SJSA1 (cell line): ENCODE results near the gene CRACR2B. TPM values are rescaled to one million over a fixed set of nuclear protein-coding genes. Genes with fewer than 3 reads are reported as not detected.

Source experiments
- DNase-seq, 2 experiments: peaks; one replicate each; pipeline ENCODE4 v3.0.0-alpha.2; 2015 to 2020; ENCODE audit warnings: low spot score in 2 of 2, low read depth in 1 of 2
- H3K27ac ChIP-seq: fragments of 250-450 bp; sonication (Bioruptor Pico); 2 replicates; pipeline ENCODE4 v1.5.1; 2020; ENCODE audit warnings: mild to moderate bottlenecking, moderate library complexity
- H3K27me3 ChIP-seq: fragments of 250-450 bp; sonication (Bioruptor Pico); replicated peaks from 2 replicates; pipeline ENCODE4 v1.5.1; 2020; ENCODE audit warnings: mild to moderate bottlenecking, moderate library complexity
- H3K36me3 ChIP-seq: fragments of 250-450 bp; sonication (Bioruptor Pico); 2 replicates; pipeline ENCODE4 v1.5.1; 2020; ENCODE audit warnings: mild to moderate bottlenecking
- H3K4me1 ChIP-seq: fragments of 250-450 bp; sonication (Bioruptor Pico); replicated peaks from 2 replicates; pipeline ENCODE4 v1.6.1; 2021; ENCODE audit warnings: mild to moderate bottlenecking
- H3K4me3 ChIP-seq: fragments of 250-450 bp; sonication (Bioruptor Pico); 2 replicates; pipeline ENCODE4 v1.5.1; 2020; ENCODE audit warnings: mild to moderate bottlenecking
- H3K9me3 ChIP-seq: fragments of 250-450 bp; sonication (Bioruptor Pico); replicated peaks from 2 replicates; pipeline ENCODE4 v1.5.1; 2020; ENCODE audit warnings: mild to moderate bottlenecking
- total RNA-seq: library from RNA; depleted of rRNA; stranded (reverse); fragments of >200 nt; shearing (Covaris generic); gene quantifications from 2 replicates; pipeline ENCODE4 v1.2.3, GENCODE V29; 2014

The CRACR2B gene
- total RNA-seq, 1 experiment from 2014 or later: not detected

DNA sequence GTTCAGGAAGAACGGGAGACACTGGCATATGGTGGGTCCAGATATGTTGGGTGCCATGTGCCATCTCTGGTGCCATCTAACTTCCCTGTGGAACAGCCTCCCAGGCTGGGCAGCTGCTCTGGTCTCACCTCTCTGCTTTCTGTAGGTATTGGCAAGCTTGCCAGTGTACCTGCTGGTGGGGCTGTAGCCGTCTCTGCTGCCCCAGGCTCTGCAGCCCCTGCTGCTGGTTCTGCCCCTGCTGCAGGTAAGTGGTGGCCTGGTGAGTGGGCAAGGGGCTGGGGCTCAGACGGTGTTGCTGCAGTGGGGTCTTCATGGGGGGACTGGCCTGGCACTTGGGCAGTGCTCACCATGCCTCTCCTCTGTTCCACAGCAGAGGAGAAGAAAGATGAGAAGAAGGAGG is 15.3 kb upstream of the CRACR2B start:
- Histone ChIP-seq H3K27ac (no peak overlapping the region), H3K27me3 (no peaks in the 10 kb centered on the region), H3K9me3 (no peaks in the 10 kb centered on the region), H3K4me3 (no peak overlapping the region), H3K36me3 (peaks cover 42% of the 10 kb centered on the region), H3K4me1 (peaks cover 12% of the 10 kb centered on the region; the same call in 1 of the 2 replicates)
- DNase-seq: no peak

DNA sequence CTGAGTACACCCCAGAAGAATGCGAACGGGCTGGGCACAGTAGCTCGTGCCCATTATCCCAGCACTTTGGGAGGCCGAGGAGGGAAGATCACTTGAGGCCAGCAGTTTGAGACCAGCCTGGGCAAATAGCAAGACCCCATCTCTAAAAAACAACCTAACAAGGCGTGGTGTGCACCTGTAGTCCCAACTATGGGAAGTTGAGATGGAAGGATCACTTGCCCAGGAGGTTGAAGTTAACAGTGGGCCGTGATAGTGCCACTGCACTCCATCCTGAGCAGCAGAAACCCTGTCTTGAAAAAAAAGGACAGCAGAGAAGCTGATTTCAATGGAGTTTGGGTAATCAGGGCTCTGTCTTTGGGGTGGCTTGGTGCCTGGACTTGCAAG is 14.7 kb upstream of the CRACR2B start:
- peaks cover 11% of the 10 kb centered on the region; the same call in 1 of the 2 replicates for H3K4me1 ChIP-seq
- H3K9me3 ChIP-seq: no peaks in the 10 kb centered on the region
- no peak for DNase-seq
- no peaks in the 10 kb centered on the region for H3K27me3 ChIP-seq
- H3K36me3 ChIP-seq: peaks cover 42% of the 10 kb centered on the region
- no peak overlapping the region for H3K27ac ChIP-seq
- H3K4me3 ChIP-seq: no peak overlapping the region

DNA sequence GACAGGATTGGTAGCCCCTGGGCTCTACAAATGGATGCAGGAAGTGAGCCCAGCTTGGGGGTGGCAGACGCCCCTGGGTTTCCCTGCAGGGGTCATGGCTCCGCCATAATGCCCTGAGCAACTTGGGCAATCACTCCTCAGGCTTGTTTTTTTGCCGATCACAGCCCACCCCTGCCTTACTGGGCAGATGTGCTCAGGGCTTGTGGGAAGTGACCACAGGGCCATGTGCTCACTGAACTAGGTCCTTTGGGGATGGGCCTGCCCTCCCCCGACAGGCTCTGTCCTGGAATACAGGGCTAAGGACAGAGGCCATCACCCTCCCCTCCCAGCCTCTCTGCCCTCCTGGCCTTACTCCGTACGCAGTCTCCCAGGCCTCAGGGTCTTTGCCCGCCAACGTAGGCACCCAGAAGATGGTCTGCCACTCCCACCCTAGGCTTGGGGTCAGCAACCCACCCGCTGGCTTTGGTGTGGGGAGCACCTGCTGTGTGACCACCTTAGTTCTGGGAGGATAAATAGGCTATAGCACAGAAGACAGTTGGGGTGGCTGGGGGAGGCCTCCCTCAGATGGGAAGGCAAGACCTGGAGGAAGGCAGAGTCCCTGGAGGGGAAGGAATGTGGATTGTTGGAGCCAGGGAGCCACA is 14.1 kb upstream of the CRACR2B start:
- Histone ChIP-seq H3K27me3 (no peaks in the 10 kb centered on the region), H3K4me1 (peaks cover 8% of the 10 kb centered on the region), H3K27ac (no peak overlapping the region), H3K4me3 (no peak overlapping the region), H3K9me3 (no peaks in the 10 kb centered on the region), H3K36me3 (peaks cover 42% of the 10 kb centered on the region)
- DNase-seq: no peak

DNA sequence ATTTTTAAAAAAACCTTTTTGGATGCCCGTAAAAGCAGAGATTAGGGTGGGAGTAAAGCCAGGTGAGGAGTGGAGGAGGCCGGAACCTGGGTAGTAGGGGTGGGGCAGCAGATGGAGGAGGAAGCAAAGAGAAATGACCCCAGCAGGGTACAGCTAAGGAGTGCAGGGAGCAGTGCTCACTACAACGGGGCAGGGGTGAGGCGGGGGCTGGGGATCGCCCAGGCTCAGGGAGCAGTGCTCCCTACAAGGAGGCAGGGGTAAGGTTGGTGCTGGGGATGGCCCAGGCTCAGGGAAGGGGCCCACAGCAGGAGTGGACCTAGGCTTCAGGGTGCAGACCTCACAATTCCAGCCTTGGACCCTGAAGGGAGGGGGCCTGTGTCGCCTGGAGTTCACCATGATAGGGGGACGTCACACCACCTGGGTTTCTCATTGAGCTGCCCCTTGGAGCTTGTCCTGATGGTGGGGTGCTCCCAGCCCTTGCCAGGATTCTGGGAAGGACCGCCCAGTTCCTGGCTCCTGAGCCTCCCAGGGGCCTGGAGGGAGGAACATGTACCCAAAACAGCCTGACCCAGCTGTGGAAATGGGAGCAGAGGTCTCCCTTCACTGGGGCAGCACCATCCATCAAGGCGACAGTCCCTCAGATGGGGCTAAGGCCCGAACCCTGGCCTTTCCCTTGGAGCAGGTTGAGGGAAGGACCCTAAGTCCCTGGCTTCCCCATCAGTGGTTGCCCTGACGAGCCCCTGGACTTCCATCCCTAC is 11.9 kb upstream of the CRACR2B start:
- peaks cover 15% of the 10 kb centered on the region for H3K4me1 ChIP-seq
- no peaks in the 10 kb centered on the region for H3K27me3 ChIP-seq
- H3K4me3 ChIP-seq: no peak overlapping the region
- no peak overlapping the region for H3K27ac ChIP-seq
- peaks cover 29% of the 10 kb centered on the region for H3K36me3 ChIP-seq
- H3K9me3 ChIP-seq: no peaks in the 10 kb centered on the region
- no peak for DNase-seq

DNA sequence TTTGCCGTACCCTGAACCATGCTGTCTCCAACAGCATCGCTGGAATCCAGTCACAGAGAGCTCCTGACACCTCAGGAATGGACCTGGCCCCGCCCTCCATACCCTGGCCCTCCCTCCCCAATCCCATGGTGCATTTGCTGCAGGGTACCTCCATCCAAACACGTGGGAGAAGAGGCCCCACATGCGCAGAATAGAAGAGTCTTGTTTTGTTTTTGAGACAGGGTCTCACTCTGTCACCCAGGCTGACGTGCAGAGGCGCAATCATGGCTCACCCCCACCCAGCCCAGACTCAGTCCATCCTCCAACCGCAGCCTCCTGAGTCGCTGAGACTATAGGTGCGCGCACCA is 11.3 kb upstream of the CRACR2B start:
- peaks cover 24% of the 10 kb centered on the region for H3K36me3 ChIP-seq
- no peak for DNase-seq
- peaks cover 21% of the 10 kb centered on the region for H3K4me1 ChIP-seq
- H3K4me3 ChIP-seq: no peak overlapping the region
- no peaks in the 10 kb centered on the region for H3K9me3 ChIP-seq
- no peak overlapping the region for H3K27ac ChIP-seq
- H3K27me3 ChIP-seq: no peaks in the 10 kb centered on the region

DNA sequence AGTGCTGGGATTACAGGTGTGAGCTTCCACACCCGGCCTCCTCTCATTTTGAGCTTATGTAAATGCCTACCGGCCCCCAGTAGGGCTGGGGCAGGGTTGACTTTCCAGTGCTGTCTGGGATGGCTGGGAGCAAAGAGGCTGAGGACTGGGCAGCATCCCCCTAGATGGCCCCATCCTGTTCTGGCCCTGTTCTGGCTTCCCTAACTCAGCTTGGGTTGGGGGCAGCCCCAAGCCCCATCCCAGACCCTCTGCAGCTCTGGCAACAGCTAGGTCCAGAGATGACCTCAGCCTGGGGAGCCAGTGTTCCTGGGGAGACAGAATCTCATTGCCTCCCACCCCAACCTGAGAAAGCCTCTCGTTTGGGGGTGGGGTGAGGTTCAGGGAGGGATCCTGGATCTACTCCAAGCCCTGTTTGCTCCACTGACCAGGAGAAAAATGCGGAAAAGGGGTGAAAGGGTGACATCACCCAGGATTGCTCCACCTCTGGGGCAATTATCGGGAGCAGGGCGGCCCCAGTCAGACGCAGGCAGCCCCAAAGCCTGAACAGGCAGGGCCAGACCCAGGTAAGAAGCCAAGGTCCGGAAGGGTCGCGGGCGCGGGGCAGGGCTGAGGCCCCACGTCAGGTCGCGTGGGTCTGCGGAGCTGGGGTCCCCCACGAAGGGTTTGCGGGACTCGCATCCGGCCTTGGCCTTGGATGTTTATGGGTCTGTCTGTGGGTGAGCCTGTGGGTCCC is 9.2 kb upstream of the CRACR2B start, which contains the start of gene PNPLA2:
Gene PNPLA2, plus strand, starts transcription at position 519 of the 733 bp plus-strand sequence. CDS start 805 bp downstream, outside the sequence.
- peaks cover 2% of the 10 kb centered on the region for H3K36me3 ChIP-seq
- no peaks in the 10 kb centered on the region for H3K27me3 ChIP-seq
- no peak for DNase-seq
- H3K27ac ChIP-seq: peak within 1 kb of the TSS; percentile 56; the same call in 1 of the 2 replicates
- peak within 1 kb of the TSS; percentile 91 for H3K4me3 ChIP-seq
- H3K4me1 ChIP-seq: peaks cover 22% of the 10 kb centered on the region
- no peaks in the 10 kb centered on the region for H3K9me3 ChIP-seq

DNA sequence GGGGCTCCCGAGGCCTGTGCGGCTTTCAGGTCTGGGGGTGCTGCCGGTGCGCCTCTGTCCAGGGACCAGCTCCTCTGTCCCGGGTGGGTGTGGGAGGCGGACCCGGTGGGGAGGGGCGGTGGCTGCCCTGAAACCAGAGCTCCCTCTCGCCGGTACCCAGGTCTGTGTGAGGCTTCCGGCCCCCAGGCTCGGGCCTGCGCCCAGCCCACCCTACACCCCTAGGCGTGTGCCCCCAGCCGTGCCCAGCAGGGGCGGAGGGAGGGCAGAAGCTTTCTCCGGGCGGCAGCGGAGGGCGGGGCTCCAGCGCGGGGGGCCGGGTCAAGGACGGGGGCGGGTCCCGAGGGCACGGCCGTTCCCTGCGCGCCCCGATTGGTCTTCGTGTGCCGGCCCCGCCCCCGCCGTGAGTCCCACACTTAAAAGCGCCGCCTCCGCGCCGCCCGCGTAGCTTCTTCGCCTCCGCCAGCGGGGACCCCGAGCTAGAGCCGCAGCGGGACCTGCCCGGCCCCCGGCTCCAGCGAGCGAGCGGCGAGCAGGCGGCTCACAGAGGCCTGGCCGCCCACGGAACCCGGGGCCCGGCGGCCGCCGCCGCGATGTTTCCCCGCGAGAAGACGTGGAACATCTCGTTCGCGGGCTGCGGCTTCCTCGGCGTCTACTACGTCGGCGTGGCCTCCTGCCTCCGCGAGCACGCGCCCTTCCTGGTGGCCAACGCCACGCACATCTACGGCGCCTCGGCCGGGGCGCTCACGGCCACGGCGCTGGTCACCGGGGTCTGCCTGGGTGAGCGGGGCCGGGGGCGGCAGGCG is 8.4 kb upstream of the CRACR2B start:
- H3K27ac ChIP-seq: peak overlapping the region; percentile 56; the same call in 1 of the 2 replicates
- DNase-seq: peak; percentile 69 to 81
- peaks cover 22% of the 10 kb centered on the region for H3K4me1 ChIP-seq

DNA sequence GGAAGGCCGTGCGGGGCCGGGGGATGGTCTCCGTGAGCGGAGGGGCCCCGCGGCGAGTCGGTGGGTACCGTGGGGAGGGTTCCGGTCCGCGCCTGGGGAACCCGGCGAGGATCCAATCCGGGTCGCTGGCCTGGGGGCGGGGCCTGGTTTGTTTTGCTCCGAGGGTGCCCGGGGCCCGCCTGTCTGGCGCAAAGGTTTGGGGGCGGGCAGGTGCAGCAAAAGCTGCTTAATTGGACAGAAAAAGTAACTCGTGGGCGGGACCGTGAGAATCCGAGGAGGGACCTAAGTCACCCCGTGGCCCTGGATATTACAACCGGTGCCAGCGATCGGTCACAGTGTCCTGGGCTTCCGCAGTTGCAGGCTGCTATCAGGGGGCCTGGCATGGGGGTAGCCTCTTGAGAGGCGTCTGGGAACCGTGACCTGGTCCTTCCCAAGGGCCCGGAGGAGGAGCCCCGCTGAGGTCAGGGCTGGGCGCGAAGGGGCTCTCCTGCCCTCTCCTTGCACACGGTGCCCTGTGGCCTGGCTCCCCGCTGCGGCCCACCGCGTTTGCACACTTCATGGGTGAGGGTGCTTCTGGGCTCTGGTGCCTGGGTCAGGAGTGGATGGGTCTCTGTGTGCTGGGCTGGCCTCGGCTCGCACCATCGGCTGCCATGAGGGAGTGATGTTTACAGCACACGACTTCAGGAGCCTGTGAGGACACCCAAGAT is 7.6 kb upstream of the CRACR2B start:
- peak in 1 of 2 experiments; percentile 63 for DNase-seq
- no peaks in the 10 kb centered on the region for H3K27me3 ChIP-seq
- no peaks in the 10 kb centered on the region for H3K36me3 ChIP-seq
- H3K9me3 ChIP-seq: no peaks in the 10 kb centered on the region
- H3K27ac ChIP-seq: no peak overlapping the region
- peaks cover 22% of the 10 kb centered on the region for H3K4me1 ChIP-seq
- peak overlapping the region; percentile 91 for H3K4me3 ChIP-seq

More for the DNA sequence above, 8.4 kb upstream of the CRACR2B start:
- Histone ChIP-seq H3K9me3 (no peaks in the 10 kb centered on the region), H3K27me3 (no peaks in the 10 kb centered on the region), H3K4me3 (peak overlapping the region; percentile 91), H3K36me3 (no peaks in the 10 kb centered on the region)

DNA sequence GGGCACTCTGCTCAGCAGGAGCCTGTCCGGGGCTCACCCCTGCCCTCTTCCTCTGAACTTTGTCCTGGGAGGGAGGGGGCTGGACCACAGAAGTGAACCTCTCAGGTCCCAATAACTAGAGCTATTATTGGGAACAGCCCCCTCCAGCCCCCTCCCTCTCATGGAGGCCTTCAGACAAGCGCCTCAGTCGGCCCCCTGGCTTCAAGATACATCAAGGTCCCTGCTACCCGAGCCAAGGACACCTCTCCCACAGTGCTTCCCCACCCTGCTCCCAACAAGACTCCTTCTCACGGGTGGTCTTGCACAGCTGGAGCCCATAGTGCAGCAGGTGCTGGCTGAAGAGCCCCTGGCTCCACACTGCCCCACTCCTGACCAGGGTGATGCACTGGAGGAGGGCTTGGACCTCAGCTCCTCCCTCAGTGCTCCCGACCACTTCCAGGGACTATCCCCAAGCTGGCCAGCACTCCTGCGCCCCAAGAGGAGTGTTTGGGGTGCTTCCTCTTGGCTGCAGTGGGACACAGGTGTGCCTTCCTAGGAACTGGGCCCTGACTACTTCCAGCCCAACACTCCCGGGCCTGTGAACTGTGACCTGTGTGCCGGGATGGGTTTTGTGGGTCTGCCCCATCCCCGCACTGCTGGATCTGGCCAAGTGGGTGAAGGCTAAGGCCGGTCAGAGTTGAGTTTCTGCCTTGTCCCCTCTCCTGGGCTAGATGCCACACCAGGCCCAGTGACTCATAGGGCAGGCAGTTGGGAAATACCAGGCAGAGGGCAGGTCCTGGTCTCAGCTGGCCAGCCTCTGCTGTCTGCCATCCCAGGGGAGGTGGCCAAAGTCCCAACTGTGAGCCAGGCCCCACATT is 6.8 kb upstream of the CRACR2B start:
- DNase-seq: no peak
- Histone ChIP-seq H3K4me3 (peak overlapping the region; percentile 91), H3K27me3 (no peaks in the 10 kb centered on the region), H3K36me3 (no peaks in the 10 kb centered on the region), H3K9me3 (no peaks in the 10 kb centered on the region), H3K4me1 (peaks cover 22% of the 10 kb centered on the region), H3K27ac (no peak overlapping the region)

DNA sequence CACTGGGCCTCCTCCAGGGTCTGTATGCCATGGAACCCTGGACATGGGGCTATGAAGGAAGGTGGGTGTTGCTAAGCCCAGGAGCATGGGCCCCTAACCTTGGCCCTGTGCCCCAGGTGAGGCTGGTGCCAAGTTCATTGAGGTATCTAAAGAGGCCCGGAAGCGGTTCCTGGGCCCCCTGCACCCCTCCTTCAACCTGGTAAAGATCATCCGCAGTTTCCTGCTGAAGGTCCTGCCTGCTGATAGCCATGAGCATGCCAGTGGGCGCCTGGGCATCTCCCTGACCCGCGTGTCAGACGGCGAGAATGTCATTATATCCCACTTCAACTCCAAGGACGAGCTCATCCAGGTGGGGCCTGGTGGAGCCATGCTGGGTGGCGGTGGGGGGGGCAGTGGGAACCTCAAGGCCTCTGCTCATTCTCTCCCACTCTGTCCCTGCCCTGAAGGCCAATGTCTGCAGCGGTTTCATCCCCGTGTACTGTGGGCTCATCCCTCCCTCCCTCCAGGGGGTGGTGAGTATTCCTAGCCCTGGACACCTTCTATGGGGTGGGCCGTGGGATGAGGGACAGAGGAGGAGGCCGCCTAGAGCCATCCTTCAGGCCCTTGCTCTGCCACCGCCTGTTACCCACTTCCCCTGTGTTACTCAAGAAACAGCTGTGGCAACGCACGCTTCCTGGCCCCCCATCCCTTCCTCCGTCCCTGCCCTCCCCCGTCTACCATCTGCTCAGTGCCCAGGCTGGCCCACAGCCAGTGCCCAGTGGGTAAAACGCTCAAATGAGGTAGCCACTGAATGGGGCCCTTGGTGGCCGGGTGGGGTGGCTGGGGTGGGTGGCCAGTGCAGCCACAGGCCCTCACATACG is 6.0 kb upstream of the CRACR2B start:
- Histone ChIP-seq H3K36me3 (no peaks in the 10 kb centered on the region), H3K4me3 (no peak overlapping the region), H3K9me3 (no peaks in the 10 kb centered on the region), H3K27me3 (no peaks in the 10 kb centered on the region), H3K4me1 (peaks cover 22% of the 10 kb centered on the region), H3K27ac (no peak overlapping the region)
- no peak for DNase-seq

DNA sequence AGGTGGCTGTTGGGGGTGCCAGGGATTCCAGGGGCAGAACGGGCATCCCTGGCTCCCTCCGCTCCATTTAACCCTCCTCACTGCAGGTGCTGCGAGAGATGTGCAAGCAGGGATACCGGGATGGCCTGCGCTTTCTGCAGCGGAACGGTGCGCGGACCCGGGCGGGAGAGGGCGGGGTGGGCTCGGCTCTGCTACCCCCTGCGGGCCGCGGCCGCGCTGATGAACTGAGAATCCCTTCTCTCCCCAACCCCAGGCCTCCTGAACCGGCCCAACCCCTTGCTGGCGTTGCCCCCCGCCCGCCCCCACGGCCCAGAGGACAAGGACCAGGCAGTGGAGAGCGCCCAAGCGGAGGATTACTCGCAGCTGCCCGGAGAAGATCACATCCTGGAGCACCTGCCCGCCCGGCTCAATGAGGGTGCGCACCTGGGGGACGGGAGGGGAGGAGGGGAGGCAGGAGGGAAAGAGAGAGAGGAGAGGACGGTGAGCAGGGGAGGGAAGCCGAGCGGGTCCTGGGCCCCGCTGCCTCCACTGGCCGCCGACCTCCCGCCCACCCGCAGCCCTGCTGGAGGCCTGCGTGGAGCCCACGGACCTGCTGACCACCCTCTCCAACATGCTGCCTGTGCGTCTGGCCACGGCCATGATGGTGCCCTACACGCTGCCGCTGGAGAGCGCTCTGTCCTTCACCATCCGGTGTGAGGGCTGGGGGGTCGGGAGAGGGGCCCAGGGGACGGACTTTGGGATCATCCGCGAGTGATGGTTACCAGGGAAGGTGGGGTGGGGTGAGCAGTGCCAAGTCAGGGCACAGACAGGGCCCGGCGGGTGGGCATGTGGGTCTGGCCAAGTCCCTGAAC is 4.1 kb upstream of the CRACR2B start:
- no peaks in the 10 kb centered on the region for H3K36me3 ChIP-seq
- H3K27me3 ChIP-seq: no peaks in the 10 kb centered on the region
- H3K9me3 ChIP-seq: no peaks in the 10 kb centered on the region
- DNase-seq: no peak
- peaks cover 20% of the 10 kb centered on the region for H3K4me1 ChIP-seq
- H3K4me3 ChIP-seq: no peak overlapping the region
- no peak overlapping the region for H3K27ac ChIP-seq
